HepG2 (cell line): ENCODE data around the gene MMP23B. TPM values are rescaled to one million over a fixed set of nuclear protein-coding genes. Genes with fewer than 3 reads are reported as not detected.

Source experiments
- BHLHE40 ChIP-seq: IDR thresholded peaks from 2 replicates; pipeline ENCODE4 v1.6.1; 2011; ENCODE audit warnings: low read length, improper control_type of control experiment
- MIER3 ChIP-seq: IDR thresholded peaks from 2 replicates; pipeline ENCODE4 v1.6.1; 2016; ENCODE audit warnings: missing compliant biosample characterization, borderline replicate concordance
- NCOA5 ChIP-seq: sonication (generic); formaldehyde crosslinking; IDR thresholded peaks from 2 replicates; pipeline ENCODE4 v1.4.0; 2020; ENCODE audit warnings: missing genetic modification reagents
- REST ChIP-seq, 2 experiments: IDR thresholded peaks; 2 replicates each; pipeline ENCODE4 v1.6.1; 2011 to 2012; ENCODE audit warnings: low read length in 2 of 2, borderline replicate concordance in 1 of 2, low read depth in 1 of 2, mild to moderate bottlenecking in 1 of 2, moderate library complexity in 1 of 2
- SMYD3 ChIP-seq: sonication (generic); formaldehyde crosslinking; IDR thresholded peaks from 2 replicates; pipeline ENCODE4 v1.8.1; 2023; ENCODE audit warnings: mild to moderate bottlenecking, missing genetic modification reagents
- SNAI1 ChIP-seq: sonication (generic); formaldehyde crosslinking; IDR thresholded peaks from 2 replicates; pipeline ENCODE4 v1.5.0; 2020; ENCODE audit warnings: mild to moderate bottlenecking, missing genetic modification reagents, borderline replicate concordance
- SNAPC5 ChIP-seq: sonication (generic); formaldehyde crosslinking; IDR thresholded peaks from 2 replicates; pipeline ENCODE4 v1.8.1; 2023; ENCODE audit warnings: mild to moderate bottlenecking, missing genetic modification reagents, borderline replicate concordance
- TEAD2 ChIP-seq: sonication (generic); formaldehyde crosslinking; IDR thresholded peaks from 2 replicates; pipeline ENCODE4 v1.9.0; 2021; ENCODE audit warnings: missing genetic modification reagents
- TGIF2 ChIP-seq: IDR thresholded peaks from 2 replicates; pipeline ENCODE4 v1.6.1; 2016; ENCODE audit warnings: control low read depth, missing compliant biosample characterization
- TP53 ChIP-seq: sonication (generic); formaldehyde crosslinking; conservative IDR thresholded peaks from 2 replicates; pipeline ENCODE4 v1.4.0; 2020; ENCODE audit warnings: missing genetic modification reagents
- ZNF143 ChIP-seq: sonication (generic); formaldehyde crosslinking; IDR thresholded peaks from 2 replicates; pipeline ENCODE4 v1.4.0; 2020; ENCODE audit warnings: missing genetic modification reagents
- ZNF224 ChIP-seq: sonication (generic); formaldehyde crosslinking; IDR thresholded peaks from 2 replicates; pipeline ENCODE4 v1.5.0; 2020; ENCODE audit warnings: mild to moderate bottlenecking, missing genetic modification reagents
- ZNF335 ChIP-seq: sonication (generic); formaldehyde crosslinking; IDR thresholded peaks from 2 replicates; pipeline ENCODE4 v1.4.0; 2020; ENCODE audit warnings: missing genetic modification reagents
- ZNF550 ChIP-seq: sonication (generic); formaldehyde crosslinking; IDR thresholded peaks from 2 replicates; pipeline ENCODE4 v1.4.0; 2020; ENCODE audit warnings: mild to moderate bottlenecking, missing genetic modification reagents, borderline replicate concordance
- ZNF747 ChIP-seq: sonication (generic); formaldehyde crosslinking; IDR thresholded peaks from 2 replicates; pipeline ENCODE4 v1.8.1; 2023; ENCODE audit warnings: missing genetic modification reagents, mild to moderate bottlenecking, borderline replicate concordance
- ZSCAN29 ChIP-seq: sonication (generic); formaldehyde crosslinking; conservative IDR thresholded peaks from 2 replicates; pipeline ENCODE4 v1.4.0; 2020; ENCODE audit warnings: mild to moderate bottlenecking, missing genetic modification reagents
- polyA plus RNA-seq, 8 experiments: library from polyadenylated mRNA; depleted of rRNA in 3 of 8; stranded (reverse) in 7 of 8; unstranded in 1 of 8; fragments of >200 nt; fragmentation: Illumina TruSeq in 4 of 8; extraction: Trizol in 4 of 8; gene quantifications; 2 replicates each; pipeline versions ENCODE4 v1.2.1 to v1.2.3, GENCODE V29; 2011 to 2016; ENCODE audit warnings: low read depth in 4 of 8, missing spikeins in 1 of 8, mixed read lengths in 1 of 8; ENCODE audit not compliant: insufficient read depth in 1 of 8
- total RNA-seq, 5 experiments: library from RNA; depleted of rRNA; stranded (reverse); fragments of >200 nt; fragmentation: Illumina TruSeq; extraction: Trizol; gene quantifications; 2 replicates each; pipeline ENCODE4 v1.2.3, GENCODE V29; 2016; ENCODE audit warnings: low read depth in 1 of 5
- TF ChIP-seq, protein P1 (sequence below), 2 experiments: fragments of 450-650 bp in 1 of 2; sonication (generic) in 1 of 2; formaldehyde crosslinking; IDR thresholded peaks; 2 replicates each; pipeline versions ENCODE4 v1.5.0 to v1.8.0; 2020 to 2022; ENCODE audit warnings: mild to moderate bottlenecking in 1 of 2, missing genetic modification reagents in 1 of 2
- TF ChIP-seq, protein P2 (sequence below): sonication (generic); formaldehyde crosslinking; IDR thresholded peaks from 2 replicates; pipeline ENCODE4 v1.4.0; 2020; ENCODE audit warnings: mild to moderate bottlenecking, missing genetic modification reagents
- TF ChIP-seq, protein P3 (sequence below): sonication (generic); formaldehyde crosslinking; IDR thresholded peaks from 2 replicates; pipeline ENCODE4 v1.5.0; 2020; ENCODE audit warnings: missing genetic modification reagents
- TF ChIP-seq, protein P4 (sequence below): IDR thresholded peaks from 2 replicates; pipeline ENCODE4 v1.6.1; 2012; ENCODE audit warnings: low read depth, low read length, improper control_type of control experiment

The MMP23B gene
- total and polyA plus RNA-seq, 2 of the 13 experiments (the other 11 are each of a cell fraction or from before 2014, with no cell fraction given): 0.61 to 0.75 TPM

DNA sequence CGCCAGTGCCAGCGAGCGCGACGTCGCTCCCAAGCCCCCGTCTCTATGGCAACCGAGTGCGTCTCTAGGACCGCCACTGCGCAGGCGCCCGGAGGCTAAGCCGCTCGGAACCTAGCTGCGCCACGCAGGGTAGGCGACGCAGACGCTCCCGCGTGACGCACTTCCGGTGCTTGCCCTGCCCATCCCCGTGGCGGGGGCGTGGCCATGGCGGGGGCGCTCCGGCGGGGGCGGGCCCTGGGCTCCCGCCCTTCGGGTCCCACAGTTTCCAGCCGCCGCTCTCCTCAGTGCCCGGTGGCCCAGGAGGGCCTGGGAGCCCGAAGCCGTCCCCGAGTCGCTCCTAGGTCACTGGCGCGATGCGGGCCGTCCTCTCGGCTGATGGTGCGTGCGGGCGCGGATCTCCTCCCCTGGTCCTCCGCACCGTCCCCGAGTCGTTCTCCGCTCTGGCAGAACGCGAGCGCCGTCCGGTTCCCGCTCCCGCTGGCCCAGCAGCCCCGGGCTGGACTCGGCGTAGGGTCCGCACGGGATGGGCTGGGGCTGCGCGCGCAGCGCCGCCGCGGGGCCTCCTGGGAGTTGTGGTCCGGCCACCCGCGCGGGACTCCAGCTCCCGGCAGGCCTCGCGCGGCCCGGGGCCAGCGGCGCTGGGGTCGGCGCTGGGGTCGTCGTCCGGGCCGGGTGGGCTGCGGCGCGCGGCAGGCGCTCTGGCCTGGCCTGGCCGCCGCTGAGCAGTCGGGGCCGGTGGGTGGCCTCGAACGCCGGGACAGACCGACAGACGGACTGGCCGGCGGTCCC is 16.5 kb upstream of the MMP23B start, which contains the start of gene MIB2 (continued):
- TF ChIP-seq, protein P1, sequence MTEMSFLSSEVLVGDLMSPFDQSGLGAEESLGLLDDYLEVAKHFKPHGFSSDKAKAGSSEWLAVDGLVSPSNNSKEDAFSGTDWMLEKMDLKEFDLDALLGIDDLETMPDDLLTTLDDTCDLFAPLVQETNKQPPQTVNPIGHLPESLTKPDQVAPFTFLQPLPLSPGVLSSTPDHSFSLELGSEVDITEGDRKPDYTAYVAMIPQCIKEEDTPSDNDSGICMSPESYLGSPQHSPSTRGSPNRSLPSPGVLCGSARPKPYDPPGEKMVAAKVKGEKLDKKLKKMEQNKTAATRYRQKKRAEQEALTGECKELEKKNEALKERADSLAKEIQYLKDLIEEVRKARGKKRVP (CRISPR knock-in tag; IDR thresholded peaks at IDR 0.05): no peak
- TF ChIP-seq ZNF143 (CRISPR knock-in tag) (peak; percentile 90), ZNF335 (CRISPR knock-in tag) (no peak; the same call in 1 of the 2 replicates), ZNF550 (CRISPR knock-in tag) (0 out of 2 replicates have a peak, but pooled peaks have one; percentile 50), SMYD3 (CRISPR knock-in tag) (no peak), SNAI1 (no peak), TGIF2 (CRISPR knock-in tag) (no peak), SNAPC5 (CRISPR knock-in tag) (no peak), REST (IDR thresholded peaks at IDR 0.05; ENCODE audit: borderline replicate concordance in 1 of 2, low read depth in 1 of 2, low read length in 2 of 2) (0 out of 4 replicates have a peak, but pooled peaks of 1 of the 2 experiments have one; percentile 26), MIER3 (CRISPR knock-in tag) (peak; percentile 36), TEAD2 (CRISPR knock-in tag) (no peak), ZNF747 (CRISPR knock-in tag) (no peak; the same call in 1 of the 2 replicates), BHLHE40 (peak; percentile 56), ZSCAN29 (peak; percentile 83; the same call in 1 of the 2 replicates), TP53 (CRISPR knock-in tag) (no peak), NCOA5 (CRISPR knock-in tag) (no peak), ZNF224 (no peak)
- TF ChIP-seq, protein P2, sequence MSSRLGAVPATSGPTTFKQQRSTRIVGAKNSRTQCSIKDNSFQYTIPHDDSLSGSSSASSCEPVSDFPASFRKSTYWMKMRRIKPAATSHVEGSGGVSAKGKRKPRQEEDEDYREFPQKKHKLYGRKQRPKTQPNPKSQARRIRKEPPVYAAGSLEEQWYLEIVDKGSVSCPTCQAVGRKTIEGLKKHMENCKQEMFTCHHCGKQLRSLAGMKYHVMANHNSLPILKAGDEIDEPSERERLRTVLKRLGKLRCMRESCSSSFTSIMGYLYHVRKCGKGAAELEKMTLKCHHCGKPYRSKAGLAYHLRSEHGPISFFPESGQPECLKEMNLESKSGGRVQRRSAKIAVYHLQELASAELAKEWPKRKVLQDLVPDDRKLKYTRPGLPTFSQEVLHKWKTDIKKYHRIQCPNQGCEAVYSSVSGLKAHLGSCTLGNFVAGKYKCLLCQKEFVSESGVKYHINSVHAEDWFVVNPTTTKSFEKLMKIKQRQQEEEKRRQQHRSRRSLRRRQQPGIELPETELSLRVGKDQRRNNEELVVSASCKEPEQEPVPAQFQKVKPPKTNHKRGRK (CRISPR knock-in tag): no peak
- TF ChIP-seq, protein P3, sequence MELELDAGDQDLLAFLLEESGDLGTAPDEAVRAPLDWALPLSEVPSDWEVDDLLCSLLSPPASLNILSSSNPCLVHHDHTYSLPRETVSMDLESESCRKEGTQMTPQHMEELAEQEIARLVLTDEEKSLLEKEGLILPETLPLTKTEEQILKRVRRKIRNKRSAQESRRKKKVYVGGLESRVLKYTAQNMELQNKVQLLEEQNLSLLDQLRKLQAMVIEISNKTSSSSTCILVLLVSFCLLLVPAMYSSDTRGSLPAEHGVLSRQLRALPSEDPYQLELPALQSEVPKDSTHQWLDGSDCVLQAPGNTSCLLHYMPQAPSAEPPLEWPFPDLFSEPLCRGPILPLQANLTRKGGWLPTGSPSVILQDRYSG (CRISPR knock-in tag): peak; percentile 43; the same call in 1 of the 2 replicates
- TF ChIP-seq, protein P4, sequence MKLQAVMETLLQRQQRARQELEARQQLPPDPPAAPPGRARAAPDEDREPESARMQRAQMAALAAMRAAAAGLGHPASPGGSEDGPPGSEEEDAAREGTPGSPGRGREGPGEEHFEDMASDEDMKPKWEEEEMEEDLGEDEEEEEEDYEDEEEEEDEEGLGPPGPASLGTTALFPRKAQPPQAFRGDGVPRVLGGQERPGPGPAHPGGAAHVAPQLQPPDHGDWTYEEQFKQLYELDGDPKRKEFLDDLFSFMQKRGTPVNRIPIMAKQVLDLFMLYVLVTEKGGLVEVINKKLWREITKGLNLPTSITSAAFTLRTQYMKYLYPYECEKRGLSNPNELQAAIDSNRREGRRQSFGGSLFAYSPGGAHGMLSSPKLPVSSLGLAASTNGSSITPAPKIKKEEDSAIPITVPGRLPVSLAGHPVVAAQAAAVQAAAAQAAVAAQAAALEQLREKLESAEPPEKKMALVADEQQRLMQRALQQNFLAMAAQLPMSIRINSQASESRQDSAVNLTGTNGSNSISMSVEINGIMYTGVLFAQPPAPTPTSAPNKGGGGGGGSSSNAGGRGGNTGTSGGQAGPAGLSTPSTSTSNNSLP: no peak
